ENCODE measurements around the gene PLCB1.

The PLCB1 gene

GRCh38 chr20:8656335-8656734 is 524.3 kb downstream of the PLCB1 start:
- in situ Hi-C loops (cut with HindIII; ENCODE audit: low sequenced_read_pairs) = no loop called here
- TF ChIP-seq, protein P1, sequence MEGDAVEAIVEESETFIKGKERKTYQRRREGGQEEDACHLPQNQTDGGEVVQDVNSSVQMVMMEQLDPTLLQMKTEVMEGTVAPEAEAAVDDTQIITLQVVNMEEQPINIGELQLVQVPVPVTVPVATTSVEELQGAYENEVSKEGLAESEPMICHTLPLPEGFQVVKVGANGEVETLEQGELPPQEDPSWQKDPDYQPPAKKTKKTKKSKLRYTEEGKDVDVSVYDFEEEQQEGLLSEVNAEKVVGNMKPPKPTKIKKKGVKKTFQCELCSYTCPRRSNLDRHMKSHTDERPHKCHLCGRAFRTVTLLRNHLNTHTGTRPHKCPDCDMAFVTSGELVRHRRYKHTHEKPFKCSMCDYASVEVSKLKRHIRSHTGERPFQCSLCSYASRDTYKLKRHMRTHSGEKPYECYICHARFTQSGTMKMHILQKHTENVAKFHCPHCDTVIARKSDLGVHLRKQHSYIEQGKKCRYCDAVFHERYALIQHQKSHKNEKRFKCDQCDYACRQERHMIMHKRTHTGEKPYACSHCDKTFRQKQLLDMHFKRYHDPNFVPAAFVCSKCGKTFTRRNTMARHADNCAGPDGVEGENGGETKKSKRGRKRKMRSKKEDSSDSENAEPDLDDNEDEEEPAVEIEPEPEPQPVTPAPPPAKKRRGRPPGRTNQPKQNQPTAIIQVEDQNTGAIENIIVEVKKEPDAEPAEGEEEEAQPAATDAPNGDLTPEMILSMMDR (IDR thresholded peaks at IDR 0.05; ENCODE audit: low read depth, low read length) = no peak
- no peak overlapping the region for H3K4me3 ChIP-seq (ENCODE audit: low read depth, low read length)
- DNase-seq (ENCODE audit: low read depth, low spot score) = no peak

DNA sequence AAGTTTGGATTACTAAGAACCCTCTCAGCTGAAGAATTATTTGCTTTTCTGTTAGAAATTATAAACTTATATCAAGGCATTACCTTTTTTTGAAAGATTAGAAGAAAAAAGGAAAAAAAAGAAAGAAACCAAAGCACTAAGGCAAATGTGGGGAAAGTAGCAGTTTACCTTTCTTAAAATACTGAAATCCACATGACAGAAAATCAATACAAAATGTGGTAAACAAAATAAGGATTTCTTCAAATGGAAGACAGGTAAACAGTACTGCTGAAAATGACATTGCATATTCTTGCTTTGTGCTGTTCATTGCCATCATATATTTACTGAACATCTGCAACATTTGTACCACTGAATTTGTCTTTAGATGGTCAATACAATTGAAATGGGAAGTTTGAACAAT is 525.6 kb downstream of the PLCB1 start:
- no peak for DNase-seq (ENCODE audit: low read depth, low spot score)
- TF ChIP-seq, protein P1 (IDR thresholded peaks at IDR 0.05; ENCODE audit: low read depth, low read length) = no peak
- H3K4me3 ChIP-seq (ENCODE audit: low read depth, low read length) = no peak overlapping the region
- in situ Hi-C loops (cut with HindIII; ENCODE audit: low sequenced_read_pairs) = no loop called here

DNA sequence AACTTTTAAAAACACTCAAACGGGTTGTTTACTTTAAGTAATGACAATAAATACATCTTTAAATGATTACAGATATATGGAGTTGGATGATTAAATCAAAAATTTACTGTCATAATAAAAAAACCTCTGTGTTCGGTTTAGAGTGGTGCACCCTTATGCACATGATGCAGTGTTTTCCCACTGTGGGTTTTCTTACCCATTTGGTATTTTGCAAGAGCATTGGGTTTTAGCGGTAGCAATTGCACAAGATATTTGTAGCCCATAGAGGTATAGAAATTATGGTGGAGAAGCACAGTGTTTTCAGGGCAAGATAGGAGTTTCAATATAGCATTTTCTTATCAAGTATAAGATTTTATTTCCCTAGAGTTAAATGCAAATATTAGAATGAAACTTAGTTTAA is 526.0 kb downstream of the PLCB1 start:
- no peak for DNase-seq (ENCODE audit: low read depth, low spot score)
- in situ Hi-C loops (cut with HindIII; ENCODE audit: low sequenced_read_pairs) = no loop called here
- no peak overlapping the region for H3K4me3 ChIP-seq (ENCODE audit: low read depth, low read length)
- TF ChIP-seq, protein P1 (IDR thresholded peaks at IDR 0.05; ENCODE audit: low read depth, low read length) = no peak

- H3K4me3 ChIP-seq (ENCODE audit: low read depth, low read length) = no peak overlapping the region
- in situ Hi-C loops (cut with HindIII; ENCODE audit: low sequenced_read_pairs) = no loop called here
- TF ChIP-seq, protein P1 (IDR thresholded peaks at IDR 0.05; ENCODE audit: low read depth, low read length) = no peak
- DNase-seq (ENCODE audit: low read depth, low spot score) = no peak
These were observed 529.3 kb downstream of the PLCB1 start for GRCh38 chr20:8661229-8661952.

DNA sequence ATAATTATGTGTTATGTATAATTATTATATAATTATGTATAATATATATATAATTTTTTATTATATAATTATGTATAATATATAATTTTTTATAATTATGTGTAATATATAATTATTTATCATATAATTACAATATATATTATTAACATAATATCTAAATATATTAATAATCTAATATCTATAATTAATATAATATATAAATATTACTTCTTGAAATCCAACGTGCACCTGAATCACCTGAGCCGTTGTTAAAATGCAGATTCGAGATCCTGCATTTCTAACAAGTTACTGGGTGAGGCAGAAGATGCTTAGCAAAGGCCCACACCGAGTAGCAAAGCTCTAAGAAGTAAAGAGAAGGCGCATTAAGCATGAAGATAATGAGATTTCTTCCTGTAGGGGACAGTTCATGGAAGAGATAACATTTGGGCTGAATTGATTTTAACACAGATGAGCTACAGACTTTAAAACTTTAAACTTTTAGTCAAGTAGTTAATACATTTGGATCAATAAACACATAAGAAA is 530.4 kb downstream of the PLCB1 start:
- TF ChIP-seq, protein P1 (IDR thresholded peaks at IDR 0.05; ENCODE audit: low read depth, low read length) = no peak
- in situ Hi-C loops (cut with HindIII; ENCODE audit: low sequenced_read_pairs) = no loop called here
- no peak overlapping the region for H3K4me3 ChIP-seq (ENCODE audit: low read depth, low read length)
- DNase-seq (ENCODE audit: low read depth, low spot score) = no peak

DNA sequence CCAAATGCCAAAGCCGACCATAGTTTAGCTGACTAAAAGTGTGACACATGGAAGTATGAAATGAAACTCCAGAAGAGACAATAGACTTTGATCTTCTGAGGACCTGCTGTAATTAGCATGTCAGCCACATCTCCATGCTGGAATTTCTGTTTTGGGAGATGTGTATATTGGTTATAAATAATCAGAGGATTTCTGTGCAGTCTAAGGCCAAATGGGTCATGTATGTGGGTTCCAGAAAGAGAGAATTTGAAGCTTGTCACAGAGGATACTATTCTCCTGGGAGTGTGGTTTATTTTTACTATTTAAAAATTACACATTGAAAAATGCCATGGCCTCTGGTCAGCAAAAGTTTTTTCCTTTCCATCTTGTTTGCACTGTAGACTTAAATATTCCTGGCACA is 531.4 kb downstream of the PLCB1 start:
- TF ChIP-seq, protein P1 (IDR thresholded peaks at IDR 0.05; ENCODE audit: low read depth, low read length) = no peak
- H3K4me3 ChIP-seq (ENCODE audit: low read depth, low read length) = no peak overlapping the region
- in situ Hi-C loops (cut with HindIII; ENCODE audit: low sequenced_read_pairs) = no loop called here
- no peak for DNase-seq (ENCODE audit: low read depth, low spot score)

Data from astrocyte of the spinal cord (primary cell).